ENCODE measurements around the gene DPM1. TPM values are rescaled to one million over a fixed set of nuclear protein-coding genes. Genes with fewer than 3 reads are reported as not detected.
A peak's percentile ranks its signal among the peaks of the same experiment; 100 is the strongest.
"Not testable (repeated sequence)": the region's sequence is repeated elsewhere in the genome, so short reads cannot be mapped to it uniquely, and the experiment has no call there.

DPM1 gene
- polyA plus RNA-seq, 3 donors: 59.0 to 70.1 (median 62.2) TPM

- DNase-seq (ENCODE audit: extremely low read depth in 1 of 11, low read depth in 9 of 11, low spot score in 4 of 11): peak; percentile 71 to 92 (median 79)
Observed at GRCh38 chr20:50987493-50988210, 29.3 kb upstream of the DPM1 start.

- no peak for DNase-seq (ENCODE audit: extremely low read depth in 1 of 11, low read depth in 9 of 11, low spot score in 4 of 11)
Observed at GRCh38 chr20:50983321-50983720, 25.0 kb upstream of the DPM1 start.

GRCh38 chr20:50982363-50982762 lies 24.0 kb upstream of the DPM1 start:
- DNase-seq (ENCODE audit: extremely low read depth in 1 of 11, low read depth in 9 of 11, low spot score in 4 of 11): no peak

- no peak for DNase-seq (ENCODE audit: extremely low read depth in 1 of 11, low read depth in 9 of 11, low spot score in 4 of 11)
Observed at GRCh38 chr20:50981714-50982048, 23.3 kb upstream of the DPM1 start.

- peak in 6 of 11 donors; percentile 49 to 74 (median 56) for DNase-seq (ENCODE audit: extremely low read depth in 1 of 11, low read depth in 9 of 11, low spot score in 4 of 11)
Observed at GRCh38 chr20:50980851-50981713, 22.8 kb upstream of the DPM1 start.

GRCh38 chr20:50980071-50980681 lies 21.8 kb upstream of the DPM1 start:
- DNase-seq (ENCODE audit: extremely low read depth in 1 of 11, low read depth in 9 of 11, low spot score in 4 of 11): no peak

GRCh38 chr20:50978533-50978932 lies 20.2 kb upstream of the DPM1 start:
- DNase-seq (ENCODE audit: extremely low read depth in 1 of 11, low read depth in 9 of 11, low spot score in 4 of 11): not testable (repeated sequence)

GRCh38 chr20:50977066-50978021 lies 19.0 kb upstream of the DPM1 start:
- no peak for DNase-seq (ENCODE audit: extremely low read depth in 1 of 11, low read depth in 9 of 11, low spot score in 4 of 11)

- no peak for DNase-seq (ENCODE audit: extremely low read depth in 1 of 11, low read depth in 9 of 11, low spot score in 4 of 11)
Observed at GRCh38 chr20:50975701-50976330, 17.5 kb upstream of the DPM1 start.

- no peak for DNase-seq (ENCODE audit: extremely low read depth in 1 of 11, low read depth in 9 of 11, low spot score in 4 of 11)
Observed at GRCh38 chr20:50969912-50970311, 11.6 kb upstream of the DPM1 start.

GRCh38 chr20:50969435-50969834 lies 11.1 kb upstream of the DPM1 start:
- DNase-seq (ENCODE audit: extremely low read depth in 1 of 11, low read depth in 9 of 11, low spot score in 4 of 11): no peak

GRCh38 chr20:50968289-50968688 lies 10.0 kb upstream of the DPM1 start:
- no peak for DNase-seq (ENCODE audit: extremely low read depth in 1 of 11, low read depth in 9 of 11, low spot score in 4 of 11)

GRCh38 chr20:50967586-50967985 lies 9.3 kb upstream of the DPM1 start:
- peak in 8 of 11 donors; percentile 38 to 70 (median 55) for DNase-seq (ENCODE audit: extremely low read depth in 1 of 11, low read depth in 9 of 11, low spot score in 4 of 11)

GRCh38 chr20:50959543-50960126 lies 1.3 kb upstream of the DPM1 start:
- no peak for DNase-seq (ENCODE audit: extremely low read depth in 1 of 11, low read depth in 9 of 11, low spot score in 4 of 11)

- DNase-seq (ENCODE audit: extremely low read depth in 1 of 11, low read depth in 9 of 11, low spot score in 4 of 11): peak in 10 of 11 donors; percentile 80 to 95 (median 88)
Observed at GRCh38 chr20:50958615-50959542, 547 bp upstream of the DPM1 start, which contains the start of gene MOCS3. Gene MOCS3, plus strand, starts transcription at chr20:50958818. Its CDS starts 25 bp downstream, at chr20:50958843.

- DNase-seq (ENCODE audit: extremely low read depth in 1 of 11, low read depth in 9 of 11, low spot score in 4 of 11): no peak
Observed at GRCh38 chr20:50957276-50957675, 1.1 kb downstream of the DPM1 start.

- DNase-seq (ENCODE audit: extremely low read depth in 1 of 11, low read depth in 9 of 11, low spot score in 4 of 11): no peak
Observed at GRCh38 chr20:50953821-50954220, 4.5 kb downstream of the DPM1 start.
